ENCODE data around the gene MRPS17.
"Not testable (repeated sequence)": the region's sequence is repeated elsewhere in the genome, so short reads cannot be mapped to it uniquely, and the experiment has no call there.

The MRPS17 gene

GRCh38 chr7:55951637-55952351, at the start of gene MRPS17:
Gene MRPS17, plus strand, starts transcription at chr7:55951877. Its CDS starts 1,319 bp downstream, at chr7:55953196.
- Mint-ChIP-seq H3K4me3 (peak within 1 kb of the TSS; percentile 98), H3K9me3 (ENCODE audit: low read depth) (no peaks in the 10 kb centered on the region), H3K4me1 (ENCODE audit: low read depth) (peaks cover 22% of the 10 kb centered on the region), H3K27ac (peak within 1 kb of the TSS; percentile 97), H3K27me3 (no peaks in the 10 kb centered on the region), H3K36me3 (peaks cover 6% of the 10 kb centered on the region)

GRCh38 chr7:55903985-55904759, 47.5 kb upstream of the MRPS17 start:
- H3K36me3 Mint-ChIP-seq, result peaks cover 17% of the 10 kb centered on the region
- no peak overlapping the region for H3K4me3 Mint-ChIP-seq
- H3K27me3 Mint-ChIP-seq, result no peaks in the 10 kb centered on the region
- no peak overlapping the region for H3K27ac Mint-ChIP-seq
- peaks cover 2% of the 10 kb centered on the region for H3K4me1 Mint-ChIP-seq (ENCODE audit: low read depth)
- peaks cover 4% of the 10 kb centered on the region for H3K9me3 Mint-ChIP-seq (ENCODE audit: low read depth)

GRCh38 chr7:55912748-55913158, 38.9 kb upstream of the MRPS17 start:
- H3K36me3 Mint-ChIP-seq, result peaks cover 22% of the 10 kb centered on the region
- H3K27ac Mint-ChIP-seq, result no peak overlapping the region
- no peak overlapping the region for H3K4me3 Mint-ChIP-seq
- peaks cover 2% of the 10 kb centered on the region for H3K4me1 Mint-ChIP-seq (ENCODE audit: low read depth)
- H3K27me3 Mint-ChIP-seq, result no peaks in the 10 kb centered on the region
- H3K9me3 Mint-ChIP-seq (ENCODE audit: low read depth), result peaks cover under 1% of the 10 kb centered on the region

GRCh38 chr7:55917771-55918170, 33.9 kb upstream of the MRPS17 start:
- no peaks in the 10 kb centered on the region for H3K4me1 Mint-ChIP-seq (ENCODE audit: low read depth)
- peaks cover 23% of the 10 kb centered on the region for H3K36me3 Mint-ChIP-seq
- no peaks in the 10 kb centered on the region for H3K27me3 Mint-ChIP-seq
- H3K4me3 Mint-ChIP-seq, result no peak overlapping the region
- no peak overlapping the region for H3K27ac Mint-ChIP-seq
- no peaks in the 10 kb centered on the region for H3K9me3 Mint-ChIP-seq (ENCODE audit: low read depth)

GRCh38 chr7:55928006-55928767, 23.5 kb upstream of the MRPS17 start:
- H3K9me3 Mint-ChIP-seq (ENCODE audit: low read depth), result no peaks in the 10 kb centered on the region
- no peaks in the 10 kb centered on the region for H3K27me3 Mint-ChIP-seq
- no peak overlapping the region for H3K27ac Mint-ChIP-seq
- H3K4me3 Mint-ChIP-seq, result no peak overlapping the region
- H3K36me3 Mint-ChIP-seq, result peaks cover 17% of the 10 kb centered on the region
- no peaks in the 10 kb centered on the region for H3K4me1 Mint-ChIP-seq (ENCODE audit: low read depth)

- peaks cover 11% of the 10 kb centered on the region for H3K36me3 Mint-ChIP-seq
Measured at GRCh38 chr7:55931421-55932151, 20.1 kb upstream of the MRPS17 start.

GRCh38 chr7:55939514-55940123, 12.1 kb upstream of the MRPS17 start:
- Mint-ChIP-seq H3K4me3 (no peak overlapping the region), H3K4me1 (ENCODE audit: low read depth) (no peaks in the 10 kb centered on the region), H3K36me3 (peaks cover 28% of the 10 kb centered on the region), H3K27me3 (no peaks in the 10 kb centered on the region), H3K9me3 (ENCODE audit: low read depth) (peaks cover 34% of the 10 kb centered on the region), H3K27ac (no peak overlapping the region)

More at GRCh38 chr7:55931421-55932151, 20.1 kb upstream of the MRPS17 start:
- Mint-ChIP-seq H3K27ac (no peak overlapping the region), H3K4me1 (ENCODE audit: low read depth) (no peaks in the 10 kb centered on the region), H3K27me3 (no peaks in the 10 kb centered on the region), H3K9me3 (ENCODE audit: low read depth) (peaks cover 2% of the 10 kb centered on the region), H3K4me3 (no peak overlapping the region)

- no peak overlapping the region for H3K27ac Mint-ChIP-seq
- H3K4me1 Mint-ChIP-seq (ENCODE audit: low read depth), result peaks cover under 1% of the 10 kb centered on the region
- peaks cover 18% of the 10 kb centered on the region for H3K9me3 Mint-ChIP-seq (ENCODE audit: low read depth)
- H3K27me3 Mint-ChIP-seq, result no peaks in the 10 kb centered on the region
- no peak overlapping the region for H3K4me3 Mint-ChIP-seq
- H3K36me3 Mint-ChIP-seq, result peaks cover 13% of the 10 kb centered on the region
Measured at GRCh38 chr7:55946545-55946944, 5.1 kb upstream of the MRPS17 start.

- not testable (repeated sequence) for H3K36me3 Mint-ChIP-seq; H3K27me3 Mint-ChIP-seq; H3K9me3 Mint-ChIP-seq (ENCODE audit: low read depth)
- H3K4me1 Mint-ChIP-seq (ENCODE audit: low read depth), result peaks cover 22% of the 10 kb centered on the region
- peak overlapping the region; percentile 98 for H3K4me3 Mint-ChIP-seq
- H3K27ac Mint-ChIP-seq, result peak overlapping the region; percentile 97
Measured at GRCh38 chr7:55952352-55952671, 635 bp downstream of the MRPS17 start.

- peak overlapping the region; percentile 5 for H3K27ac Mint-ChIP-seq
- peak overlapping the region; percentile 98 for H3K4me3 Mint-ChIP-seq
- no peaks in the 10 kb centered on the region for H3K9me3 Mint-ChIP-seq (ENCODE audit: low read depth)
- H3K27me3 Mint-ChIP-seq, result no peaks in the 10 kb centered on the region
- H3K36me3 Mint-ChIP-seq, result peaks cover 12% of the 10 kb centered on the region
- H3K4me1 Mint-ChIP-seq (ENCODE audit: low read depth), result peaks cover 22% of the 10 kb centered on the region
Measured at GRCh38 chr7:55953707-55954475, 2.2 kb downstream of the MRPS17 start.

- peaks cover 16% of the 10 kb centered on the region for H3K4me1 Mint-ChIP-seq (ENCODE audit: low read depth)
- no peak overlapping the region for H3K27ac Mint-ChIP-seq
- no peaks in the 10 kb centered on the region for H3K9me3 Mint-ChIP-seq (ENCODE audit: low read depth)
- peaks cover 13% of the 10 kb centered on the region for H3K36me3 Mint-ChIP-seq
- no peak overlapping the region for H3K4me3 Mint-ChIP-seq
- H3K27me3 Mint-ChIP-seq, result no peaks in the 10 kb centered on the region
Measured at GRCh38 chr7:55957190-55957589, 5.5 kb downstream of the MRPS17 start.

GRCh38 chr7:55962014-55962413, 10.3 kb downstream of the MRPS17 start:
- Mint-ChIP-seq H3K27me3 (no peaks in the 10 kb centered on the region), H3K4me3 (no peak overlapping the region), H3K27ac (no peak overlapping the region), H3K36me3 (peaks cover 8% of the 10 kb centered on the region), H3K9me3 (ENCODE audit: low read depth) (no peaks in the 10 kb centered on the region), H3K4me1 (ENCODE audit: low read depth) (peaks cover 22% of the 10 kb centered on the region)

- Mint-ChIP-seq H3K36me3 (peaks cover 4% of the 10 kb centered on the region), H3K27me3 (no peaks in the 10 kb centered on the region), H3K4me1 (ENCODE audit: low read depth) (peaks cover 28% of the 10 kb centered on the region), H3K4me3 (peak overlapping the region; percentile 78), H3K27ac (peak overlapping the region; percentile 78), H3K9me3 (ENCODE audit: low read depth) (no peaks in the 10 kb centered on the region)
Measured at GRCh38 chr7:55963584-55964168, 12.0 kb downstream of the MRPS17 start.

Data from activated naive CD8-positive, alpha-beta T cell (primary cell).